ENCODE results near the gene CEP162. TPM values are rescaled to one million over a fixed set of nuclear protein-coding genes. Genes with fewer than 3 reads are reported as not detected.
"Not testable (repeated sequence)": the region's sequence is repeated elsewhere in the genome, so short reads cannot be mapped to it uniquely, and the experiment has no call there.

Gene CEP162
- total RNA-seq, 4 donors from 2014 or later, result 7.5 to 9.3 (median 7.8) TPM

DNA sequence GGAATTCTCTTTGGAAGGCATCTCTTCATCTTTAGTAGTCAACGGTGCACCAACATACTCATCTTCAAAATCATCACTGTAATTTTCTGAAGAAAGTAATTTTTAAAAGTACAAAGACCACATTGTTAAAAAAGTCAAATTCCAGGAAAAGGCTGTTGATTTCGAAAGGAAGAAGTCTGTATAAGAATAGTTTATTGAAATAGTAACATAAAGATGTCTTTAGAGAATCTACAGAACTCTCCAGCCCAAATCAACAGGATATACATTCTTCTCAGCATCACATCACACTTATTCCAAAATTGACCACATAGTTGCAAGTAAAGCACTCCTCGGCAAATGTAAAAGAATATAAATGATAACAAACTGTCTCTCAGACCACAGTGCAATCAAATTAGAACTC, 23.4 kb downstream of the CEP162 start:
- TF ChIP-seq EP300 (IDR thresholded peaks at IDR 0.05), result no peak
- TF ChIP-seq, protein P1, sequence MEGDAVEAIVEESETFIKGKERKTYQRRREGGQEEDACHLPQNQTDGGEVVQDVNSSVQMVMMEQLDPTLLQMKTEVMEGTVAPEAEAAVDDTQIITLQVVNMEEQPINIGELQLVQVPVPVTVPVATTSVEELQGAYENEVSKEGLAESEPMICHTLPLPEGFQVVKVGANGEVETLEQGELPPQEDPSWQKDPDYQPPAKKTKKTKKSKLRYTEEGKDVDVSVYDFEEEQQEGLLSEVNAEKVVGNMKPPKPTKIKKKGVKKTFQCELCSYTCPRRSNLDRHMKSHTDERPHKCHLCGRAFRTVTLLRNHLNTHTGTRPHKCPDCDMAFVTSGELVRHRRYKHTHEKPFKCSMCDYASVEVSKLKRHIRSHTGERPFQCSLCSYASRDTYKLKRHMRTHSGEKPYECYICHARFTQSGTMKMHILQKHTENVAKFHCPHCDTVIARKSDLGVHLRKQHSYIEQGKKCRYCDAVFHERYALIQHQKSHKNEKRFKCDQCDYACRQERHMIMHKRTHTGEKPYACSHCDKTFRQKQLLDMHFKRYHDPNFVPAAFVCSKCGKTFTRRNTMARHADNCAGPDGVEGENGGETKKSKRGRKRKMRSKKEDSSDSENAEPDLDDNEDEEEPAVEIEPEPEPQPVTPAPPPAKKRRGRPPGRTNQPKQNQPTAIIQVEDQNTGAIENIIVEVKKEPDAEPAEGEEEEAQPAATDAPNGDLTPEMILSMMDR (IDR thresholded peaks at IDR 0.05), result no peak
- no peak for TF ChIP-seq POLR2AphosphoS5 (IDR thresholded peaks at IDR 0.05)
- TF ChIP-seq POLR2A (IDR thresholded peaks at IDR 0.05; ENCODE audit: low read depth), result no peak
- WGBS, result 80% methylated on average over 3 of the region's 3 CpGs
- Histone ChIP-seq H3K27me3 (no peaks in the 10 kb centered on the region), H3K4me1 (no peaks in the 10 kb centered on the region), H3K36me3 (peaks cover 9 to 45% (median 15%) of the 10 kb centered on the region in 4 donors), H3K27ac (replicated peaks in 1 of 4) (no peak overlapping the region), H3K9me3 (no peaks in the 10 kb centered on the region), H3K4me3 (no peak overlapping the region)
- DNase-seq (ENCODE audit: extremely low spot score), result no peak
- intact Hi-C loops (cut with DNase I), result no loop called here

DNA sequence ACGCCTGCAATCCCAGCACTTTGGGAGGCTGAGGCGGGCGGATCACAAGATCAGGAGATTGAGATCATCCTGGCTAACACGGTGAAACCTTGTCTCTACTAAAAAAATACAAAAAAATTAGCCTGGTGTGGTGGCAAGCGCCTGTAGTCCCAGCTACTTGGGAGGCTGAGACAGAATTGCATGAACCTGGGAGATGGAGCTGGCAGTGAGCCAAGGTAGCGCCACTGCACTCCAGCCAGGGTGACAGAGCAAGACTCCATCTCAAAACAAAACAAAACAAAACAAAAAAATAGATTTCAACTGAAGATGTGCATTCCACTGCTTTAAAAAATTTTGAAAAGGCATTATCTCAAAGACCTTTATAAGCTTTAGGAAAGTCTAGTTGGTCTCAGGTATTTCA, 27.5 kb downstream of the CEP162 start:
- 97% methylated on average over 6 of the region's 6 CpGs for WGBS
- H3K27me3 ChIP-seq; DNase-seq (ENCODE audit: extremely low spot score); intact Hi-C loops (cut with DNase I); H3K4me3 ChIP-seq; H3K9me3 ChIP-seq; H3K4me1 ChIP-seq; H3K27ac ChIP-seq (replicated peaks in 1 of 4): not testable (repeated sequence)
- H3K36me3 ChIP-seq, result peaks cover 4 to 72% (median 24%) of the 10 kb centered on the region in 4 donors

DNA sequence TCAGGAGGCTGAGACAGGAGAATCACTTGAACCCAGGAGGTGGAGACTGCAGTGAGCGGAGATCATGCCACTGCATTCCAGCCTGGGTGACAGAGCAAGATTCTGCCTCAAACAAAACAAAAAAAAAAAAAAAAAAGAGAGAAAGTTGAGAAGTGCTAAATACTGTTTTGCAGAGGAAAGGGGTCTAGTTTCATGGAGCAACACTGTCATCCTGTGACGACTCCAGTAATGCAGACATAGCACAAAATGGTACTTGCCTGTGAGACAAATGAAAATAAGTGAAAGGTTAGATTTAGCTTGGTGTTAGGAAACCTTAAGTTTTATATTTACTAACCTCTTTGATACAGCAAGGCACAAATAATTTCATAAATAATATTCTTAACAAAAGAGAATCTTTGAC, 29.7 kb downstream of the CEP162 start:
- intact Hi-C loops (cut with DNase I), result no loop called here
- TF ChIP-seq EP300 (IDR thresholded peaks at IDR 0.05) (no peak), POLR2A (IDR thresholded peaks at IDR 0.05; ENCODE audit: low read depth) (no peak), POLR2AphosphoS5 (IDR thresholded peaks at IDR 0.05) (no peak)
- TF ChIP-seq, protein P1 (IDR thresholded peaks at IDR 0.05), result no peak
- DNase-seq (ENCODE audit: extremely low spot score), result no peak
- H3K9me3 ChIP-seq, result no peaks in the 10 kb centered on the region
- H3K4me1 ChIP-seq, result no peaks in the 10 kb centered on the region
- H3K36me3 ChIP-seq, result peaks cover 22 to 86% (median 36%) of the 10 kb centered on the region in 4 donors
- no peak overlapping the region for H3K4me3 ChIP-seq
- no peaks in the 10 kb centered on the region for H3K27me3 ChIP-seq
- no peak overlapping the region for H3K27ac ChIP-seq (replicated peaks in 1 of 4)
- 96% methylated on average over 2 of the region's 2 CpGs for WGBS

DNA sequence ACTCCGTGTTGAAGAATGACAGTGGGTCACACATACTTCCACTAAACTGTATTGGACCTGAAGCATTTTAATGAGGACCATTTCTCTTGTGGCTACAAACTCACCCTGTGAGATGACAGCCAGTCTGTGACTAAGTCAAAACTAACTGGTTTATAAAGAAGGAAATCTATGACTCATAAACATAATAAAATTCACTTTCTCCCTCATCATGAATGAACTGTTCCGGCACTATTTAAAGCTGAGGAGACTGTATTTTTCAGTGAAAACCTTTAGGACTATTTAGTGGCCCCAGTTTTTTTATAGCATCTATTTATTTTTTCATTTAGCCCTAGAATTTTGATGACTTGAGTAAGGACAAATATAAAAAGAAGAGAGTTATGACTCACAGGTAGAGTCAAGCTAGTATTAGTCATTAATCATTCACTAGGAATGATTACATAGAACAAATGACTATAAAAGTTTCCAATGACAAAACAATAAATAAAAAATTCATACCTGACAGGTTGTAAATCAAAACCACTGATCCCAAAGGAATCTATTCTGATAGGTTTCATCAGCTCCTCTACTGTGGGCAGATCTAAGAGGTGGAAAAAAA, 34.2 kb downstream of the CEP162 start:
- intact Hi-C loops (cut with DNase I), result no loop called here
- no peak for TF ChIP-seq POLR2A (IDR thresholded peaks at IDR 0.05; ENCODE audit: low read depth)
- no peak for TF ChIP-seq POLR2AphosphoS5 (IDR thresholded peaks at IDR 0.05)
- TF ChIP-seq EP300 (IDR thresholded peaks at IDR 0.05), result no peak
- TF ChIP-seq, protein P1 (IDR thresholded peaks at IDR 0.05), result no peak
- H3K27me3 ChIP-seq, result no peaks in the 10 kb centered on the region
- no peaks in the 10 kb centered on the region for H3K9me3 ChIP-seq
- 69% methylated on average over 2 of the region's 2 CpGs for WGBS
- no peak for DNase-seq (ENCODE audit: extremely low spot score)
- peaks cover 28 to 90% (median 52%) of the 10 kb centered on the region in 4 donors for H3K36me3 ChIP-seq
- no peaks in the 10 kb centered on the region for H3K4me1 ChIP-seq
- H3K27ac ChIP-seq (replicated peaks in 1 of 4), result no peak overlapping the region
- no peak overlapping the region for H3K4me3 ChIP-seq

DNA sequence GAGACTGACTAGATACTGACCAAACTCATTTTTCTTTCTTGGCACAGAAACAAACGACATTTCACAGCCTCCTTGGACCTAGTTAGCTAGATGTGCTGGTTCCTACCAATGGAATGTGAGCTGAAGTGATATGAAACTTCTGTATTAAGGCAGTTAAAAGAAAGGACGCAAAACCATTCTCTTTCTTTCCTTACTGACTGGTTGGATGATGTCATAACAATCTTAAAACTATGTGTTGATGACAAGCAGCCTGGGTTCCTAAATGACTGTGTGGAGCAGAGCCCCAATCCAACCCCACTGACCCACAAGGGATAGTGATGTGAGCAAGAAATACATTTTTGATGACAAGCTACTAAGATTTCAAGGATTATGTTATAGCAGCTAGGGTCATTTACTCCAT, 35.6 kb downstream of the CEP162 start:
- 92% methylated on average over 2 of the region's 2 CpGs for WGBS
- no peaks in the 10 kb centered on the region for H3K4me1 ChIP-seq
- intact Hi-C loops (cut with DNase I), result no loop called here
- H3K4me3 ChIP-seq, result no peak overlapping the region
- no peaks in the 10 kb centered on the region for H3K9me3 ChIP-seq
- DNase-seq (ENCODE audit: extremely low spot score), result no peak
- H3K27ac ChIP-seq (replicated peaks in 1 of 4), result no peak overlapping the region
- no peaks in the 10 kb centered on the region for H3K27me3 ChIP-seq
- peaks cover 25 to 79% (median 46%) of the 10 kb centered on the region in 4 donors for H3K36me3 ChIP-seq
- TF ChIP-seq POLR2AphosphoS5 (IDR thresholded peaks at IDR 0.05), result no peak
- TF ChIP-seq EP300 (IDR thresholded peaks at IDR 0.05), result no peak
- TF ChIP-seq POLR2A (IDR thresholded peaks at IDR 0.05; ENCODE audit: low read depth), result no peak
- TF ChIP-seq, protein P1 (IDR thresholded peaks at IDR 0.05), result no peak

DNA sequence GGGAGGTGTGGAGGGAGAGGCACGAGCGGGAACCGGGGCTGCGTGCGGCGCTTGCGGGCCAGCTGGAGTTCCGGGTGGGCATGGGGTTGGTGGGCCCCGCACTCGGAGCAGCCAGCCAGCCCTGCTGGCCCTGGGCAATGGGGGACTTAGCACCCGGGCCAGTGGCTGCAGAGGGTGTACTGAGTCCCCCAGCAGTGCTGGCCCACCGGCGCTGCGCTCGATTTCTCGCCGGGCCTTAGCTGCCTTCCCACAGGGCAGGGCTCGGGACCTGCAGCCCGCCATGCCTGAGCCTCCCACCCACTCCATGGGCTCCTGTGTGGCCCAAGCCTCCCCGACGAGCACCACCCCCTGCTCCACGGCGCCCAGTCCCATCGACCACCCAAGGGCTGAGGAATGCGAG, 38.1 kb downstream of the CEP162 start:
- intact Hi-C loops (cut with DNase I); H3K9me3 ChIP-seq; H3K4me3 ChIP-seq; H3K27ac ChIP-seq (replicated peaks in 1 of 4); H3K27me3 ChIP-seq; DNase-seq (ENCODE audit: extremely low spot score); H3K4me1 ChIP-seq: not testable (repeated sequence)
- H3K36me3 ChIP-seq, result peaks cover 25 to 65% (median 51%) of the 10 kb centered on the region in 4 donors
- no CpG with 5 or more reads among the region's 25 CpGs for WGBS
